Activated CD4-positive, alpha-beta T cell treated with anti-CD3 and anti-CD28 coated beads, Interleukin-2, amount 50 U/mL, for 48 hours (primary cell): ENCODE results near the gene DNAJC24.
"Not testable (repeated sequence)": the region's sequence is repeated elsewhere in the genome, so short reads cannot be mapped to it uniquely, and the experiment has no call there.

Source experiments
- DNase-seq, 2 experiments: peaks; one replicate each; pipeline ENCODE4 v3.0.0-alpha.2; 2020

DNAJC24 gene

GRCh38 chr11:31369348-31370329 lies at the start of gene DNAJC24, which contains the start of gene DCDC1:
Gene DNAJC24 (plus strand): TSS chr11:31369860. CDS start chr11:31370749, 889 bp downstream.
Gene DCDC1 (minus strand): TSS chr11:31369739. CDS start chr11:31328280, 41,459 bp downstream.
- DNase-seq = peak; percentile 94 to 95

GRCh38 chr11:31321494-31321893 lies 48.2 kb upstream of the DNAJC24 start:
- not testable (repeated sequence) for DNase-seq

- DNase-seq = no peak
Measured at GRCh38 chr11:31323145-31323544, 46.5 kb upstream of the DNAJC24 start.

- DNase-seq = no peak
Measured at GRCh38 chr11:31325160-31325559, 44.5 kb upstream of the DNAJC24 start.

- DNase-seq = no peak
Measured at GRCh38 chr11:31326470-31327148, 43.1 kb upstream of the DNAJC24 start.

- DNase-seq = no peak
Measured at GRCh38 chr11:31327417-31327816, 42.2 kb upstream of the DNAJC24 start.

GRCh38 chr11:31328697-31329096 lies 41.0 kb upstream of the DNAJC24 start:
- DNase-seq = no peak

GRCh38 chr11:31337806-31338205 lies 31.9 kb upstream of the DNAJC24 start:
- no peak for DNase-seq

- peak in 1 of 2 experiments; percentile 10 for DNase-seq
Measured at GRCh38 chr11:31340903-31341572, 28.6 kb upstream of the DNAJC24 start.

GRCh38 chr11:31351168-31351567 lies 18.5 kb upstream of the DNAJC24 start:
- no peak for DNase-seq

GRCh38 chr11:31355131-31355530 lies 14.5 kb upstream of the DNAJC24 start:
- no peak for DNase-seq

- no peak for DNase-seq
Measured at GRCh38 chr11:31355817-31356216, 13.8 kb upstream of the DNAJC24 start.

- DNase-seq = no peak
Measured at GRCh38 chr11:31361743-31362142, 7.9 kb upstream of the DNAJC24 start.

GRCh38 chr11:31366795-31367194 lies 2.9 kb upstream of the DNAJC24 start:
- no peak for DNase-seq

- no peak for DNase-seq
Measured at GRCh38 chr11:31375879-31376278, 6.2 kb downstream of the DNAJC24 start.

- no peak for DNase-seq
Measured at GRCh38 chr11:31383116-31383515, 13.5 kb downstream of the DNAJC24 start.

- DNase-seq = no peak
Measured at GRCh38 chr11:31387379-31387778, 17.7 kb downstream of the DNAJC24 start.

- no peak for DNase-seq
Measured at GRCh38 chr11:31397239-31397834, 27.7 kb downstream of the DNAJC24 start.

- DNase-seq = no peak
Measured at GRCh38 chr11:31404614-31405013, 35.0 kb downstream of the DNAJC24 start.

GRCh38 chr11:31408201-31408600 lies 38.5 kb downstream of the DNAJC24 start:
- DNase-seq = no peak

- no peak for DNase-seq
Measured at GRCh38 chr11:31412946-31413345, 43.3 kb downstream of the DNAJC24 start.

GRCh38 chr11:31414338-31414737 lies 44.7 kb downstream of the DNAJC24 start:
- no peak for DNase-seq

- no peak for DNase-seq
Measured at GRCh38 chr11:31415435-31415834, 45.8 kb downstream of the DNAJC24 start.
